CD4-positive, alpha-beta T cell treated with Interleukin-4 for 1 hour (primary cell): ENCODE measurements around the gene TMPRSS2.

Experiments used
- DNase-seq, 2 donors: peaks; one replicate each; pipeline ENCODE4 v3.0.0-alpha.2; 2020 to 2022

The TMPRSS2 gene

GRCh38 chr21:41509145-41509496, 1.2 kb upstream of the TMPRSS2 start:
- no peak for DNase-seq

- no peak for DNase-seq
Observed at GRCh38 chr21:41508415-41509144, 622 bp upstream of the TMPRSS2 start.

GRCh38 chr21:41506611-41507520, 1.1 kb downstream of the TMPRSS2 start:
- DNase-seq = no peak

- no peak for DNase-seq
Observed at GRCh38 chr21:41506005-41506594, 1.9 kb downstream of the TMPRSS2 start.

- DNase-seq = no peak
Observed at GRCh38 chr21:41504030-41504429, 3.9 kb downstream of the TMPRSS2 start.

- DNase-seq = no peak
Observed at GRCh38 chr21:41503331-41503730, 4.6 kb downstream of the TMPRSS2 start.

- no peak for DNase-seq
Observed at GRCh38 chr21:41501919-41502318, 6.0 kb downstream of the TMPRSS2 start.

GRCh38 chr21:41500931-41501381, 7.0 kb downstream of the TMPRSS2 start:
- no peak for DNase-seq

GRCh38 chr21:41500363-41500762, 7.6 kb downstream of the TMPRSS2 start:
- no peak for DNase-seq

- DNase-seq = no peak
Observed at GRCh38 chr21:41499920-41500319, 8.0 kb downstream of the TMPRSS2 start.

- no peak for DNase-seq
Observed at GRCh38 chr21:41497788-41498187, 10.2 kb downstream of the TMPRSS2 start.

GRCh38 chr21:41497008-41497407, 10.9 kb downstream of the TMPRSS2 start:
- DNase-seq = no peak

- no peak for DNase-seq
Observed at GRCh38 chr21:41494242-41494641, 13.7 kb downstream of the TMPRSS2 start.

- no peak for DNase-seq
Observed at GRCh38 chr21:41491412-41491811, 16.5 kb downstream of the TMPRSS2 start.

GRCh38 chr21:41490330-41490729, 17.6 kb downstream of the TMPRSS2 start:
- DNase-seq = no peak

- no peak for DNase-seq
Observed at GRCh38 chr21:41489329-41489728, 18.6 kb downstream of the TMPRSS2 start.

- DNase-seq = no peak
Observed at GRCh38 chr21:41488080-41488479, 19.9 kb downstream of the TMPRSS2 start.

GRCh38 chr21:41487082-41487481, 20.9 kb downstream of the TMPRSS2 start:
- DNase-seq = no peak

- no peak for DNase-seq
Observed at GRCh38 chr21:41483973-41484372, 24.0 kb downstream of the TMPRSS2 start.

GRCh38 chr21:41483415-41483814, 24.5 kb downstream of the TMPRSS2 start:
- DNase-seq = no peak

- no peak for DNase-seq
Observed at GRCh38 chr21:41482980-41483379, 25.0 kb downstream of the TMPRSS2 start.

- no peak for DNase-seq
Observed at GRCh38 chr21:41482301-41482700, 25.7 kb downstream of the TMPRSS2 start.

GRCh38 chr21:41481191-41481590, 26.8 kb downstream of the TMPRSS2 start:
- no peak for DNase-seq
